GM23248 (cell line): ENCODE results near the gene ZBTB9. TPM values are rescaled to one million over a fixed set of nuclear protein-coding genes. Genes with fewer than 3 reads are reported as not detected.
A peak's percentile ranks its signal among the peaks of the same experiment; 100 is the strongest.

Experiments used
- DNase-seq: peaks from one replicate; pipeline ENCODE4 v3.0.0-alpha.2; 2015
- H2AFZ ChIP-seq: fragments of 200-600 bp; sonication (generic); 2 replicates; pipeline ENCODE4 v1.6.1; 2016; ENCODE audit warnings: antibody characterized with exemption
- H3F3A ChIP-seq: fragments of 200-600 bp; sonication (generic); 2 replicates; pipeline ENCODE4 v1.6.1; 2016; ENCODE audit warnings: mild to moderate bottlenecking, antibody characterized with exemption, mixed run types; ENCODE audit not compliant: insufficient read depth
- H3K27ac ChIP-seq: fragments of 200-600 bp; sonication (generic); 2 replicates; pipeline ENCODE4 v1.5.1; 2016; ENCODE audit warnings: mild to moderate bottlenecking
- H3K27me3 ChIP-seq: fragments of 200-600 bp; sonication (generic); replicated peaks from 2 replicates; pipeline ENCODE4 v1.6.1; 2016; ENCODE audit warnings: mild to moderate bottlenecking; ENCODE audit not compliant: insufficient read depth
- H3K36me3 ChIP-seq: fragments of 200-600 bp; sonication (generic); 2 replicates; pipeline ENCODE4 v1.6.1; 2016; ENCODE audit warnings: low read depth, mild to moderate bottlenecking
- H3K4me1 ChIP-seq: fragments of 200-600 bp; sonication (generic); 2 replicates; pipeline ENCODE4 v1.6.1; 2016; ENCODE audit warnings: mild to moderate bottlenecking; ENCODE audit not compliant: insufficient read depth
- H3K4me2 ChIP-seq: fragments of 200-600 bp; sonication (generic); one replicate; pipeline ENCODE4 v1.6.1; 2016; ENCODE audit warnings: mild to moderate bottlenecking; ENCODE audit not compliant: unreplicated experiment
- H3K4me3 ChIP-seq: fragments of 200-600 bp; sonication (generic); 2 replicates; pipeline ENCODE4 v1.5.1; 2016; ENCODE audit warnings: mild to moderate bottlenecking
- H3K79me2 ChIP-seq: fragments of 200-600 bp; sonication (generic); 2 replicates; pipeline ENCODE4 v1.6.1; 2016; ENCODE audit warnings: mild to moderate bottlenecking; ENCODE audit not compliant: insufficient read depth
- H3K9ac ChIP-seq: fragments of 200-600 bp; sonication (generic); 2 replicates; pipeline ENCODE4 v1.6.1; 2016; ENCODE audit warnings: mild to moderate bottlenecking
- H3K9me2 ChIP-seq: fragments of 200-600 bp; sonication (generic); 2 replicates; pipeline ENCODE4 v1.6.1; 2016; ENCODE audit warnings: mixed run types, mild to moderate bottlenecking, moderate library complexity; ENCODE audit not compliant: insufficient read depth
- H3K9me3 ChIP-seq: fragments of 200-600 bp; sonication (generic); one replicate; pipeline ENCODE4 v1.6.1; 2017; ENCODE audit warnings: low read depth
- H4K20me1 ChIP-seq: fragments of 200-600 bp; sonication (generic); 2 replicates; pipeline ENCODE4 v1.6.0; 2016; ENCODE audit not compliant: insufficient read depth
- EZH2 ChIP-seq: fragments of 200-600 bp; sonication (generic); IDR thresholded peaks from 2 replicates; pipeline ENCODE4 v1.6.1; 2018; ENCODE audit warnings: antibody characterized with exemption, mild to moderate bottlenecking; ENCODE audit not compliant: insufficient read depth, poor library complexity, severe bottlenecking
- EZH2phosphoT487 ChIP-seq: fragments of 200-600 bp; sonication (generic); IDR thresholded peaks from 2 replicates; pipeline ENCODE4 v1.6.1; 2018; ENCODE audit warnings: antibody characterized with exemption, moderate library complexity, mild to moderate bottlenecking, low read depth; ENCODE audit not compliant: insufficient read depth
- WGBS, 2 experiments: methylation state at CpG; one replicate each; pipeline ENCODE4 v1.1.6; 2015 to 2017; ENCODE audit warnings: low lambda C conversion rate in 2 of 2, low coverage in 1 of 2; ENCODE audit errors: missing lambda C conversion rate in 2 of 2; 5-methylcytosine and 5-hydroxymethylcytosine counted together
- in situ Hi-C: fragments of 300-500 bp; cut with MboI; formaldehyde crosslinking; loops from 2 replicates; pipeline ENCODE4 v1.15.0; 2020
- polyA plus RNA-seq: library from polyadenylated mRNA; unstranded; fragments of >200 nt; fragmentation: Nextera tagmentation; extraction: Ambion mirVana; gene quantifications from 2 replicates; pipeline ENCODE4 v1.2.1, GENCODE V29; 2016
- total RNA-seq: library from RNA; depleted of rRNA; stranded (reverse); fragments of >200 nt; shearing (Covaris generic); gene quantifications from 2 replicates; pipeline ENCODE4 v1.2.3, GENCODE V29; 2014

Gene ZBTB9
- total and polyA plus RNA-seq, 2 experiments from 2014 or later, result 3.5 to 7.0 TPM

DNA sequence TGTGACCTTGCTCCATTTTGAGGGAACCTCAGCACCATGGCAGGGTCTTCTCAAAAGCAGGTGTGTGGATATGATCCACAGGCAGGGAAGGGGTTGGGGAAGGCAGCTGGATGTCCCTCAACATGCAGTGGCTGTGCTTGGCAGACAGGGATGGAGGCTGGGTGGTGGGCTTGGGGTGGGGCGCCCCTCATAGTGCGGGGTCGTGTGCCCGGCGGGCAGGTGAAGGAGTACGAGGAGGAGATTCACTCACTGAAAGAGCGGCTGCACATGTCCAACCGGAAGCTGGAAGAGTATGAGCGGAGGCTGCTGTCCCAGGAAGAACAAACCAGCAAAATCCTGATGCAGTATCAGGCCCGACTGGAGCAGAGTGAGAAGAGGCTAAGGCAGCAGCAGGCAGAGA lies 8.0 kb upstream of the ZBTB9 start:
- Histone ChIP-seq H3K4me2 (no peak overlapping the region), H4K20me1 (no peaks in the 10 kb centered on the region), H3K4me3 (no peak overlapping the region), H2AFZ (no peak overlapping the region), H3K9me2 (no peaks in the 10 kb centered on the region), H3K4me1 (no peaks in the 10 kb centered on the region), H3K36me3 (no peaks in the 10 kb centered on the region), H3K9ac (no peak overlapping the region), H3F3A (peaks cover 15% of the 10 kb centered on the region), H3K9me3 (no peaks in the 10 kb centered on the region), H3K27me3 (no peaks in the 10 kb centered on the region), H3K79me2 (no peaks in the 10 kb centered on the region), H3K27ac (no peak overlapping the region)
- DNase-seq, result no peak
- TF ChIP-seq EZH2, result no peak
- no peak for TF ChIP-seq EZH2phosphoT487
- in situ Hi-C loops, result no loop called here
- WGBS, 2 experiments, result 94% methylated on average over 10 of the region's 10 CpGs

DNA sequence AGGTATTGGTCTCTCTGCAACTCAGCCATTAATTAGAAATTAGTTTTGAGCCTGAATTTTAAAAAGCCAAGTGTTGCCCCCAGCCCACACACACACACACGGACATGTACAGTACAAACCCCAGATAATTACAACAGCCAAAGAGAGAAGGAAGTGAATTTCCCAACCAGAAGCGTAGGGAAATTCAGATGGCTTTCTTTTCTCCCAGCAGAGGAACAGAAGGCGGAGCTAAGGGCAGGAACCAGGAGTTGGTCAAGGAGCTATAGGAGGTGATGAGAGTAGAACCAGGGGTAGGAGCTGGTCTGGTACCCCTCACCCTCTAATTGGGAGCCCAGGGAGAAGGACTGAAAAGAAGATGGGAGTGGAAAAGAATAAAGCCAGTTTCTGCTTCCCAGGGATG lies 3.9 kb upstream of the ZBTB9 start:
- Histone ChIP-seq H3K36me3 (no peaks in the 10 kb centered on the region), H4K20me1 (no peaks in the 10 kb centered on the region), H3K27me3 (no peaks in the 10 kb centered on the region), H3K9ac (no peak overlapping the region), H2AFZ (no peak overlapping the region), H3K4me3 (no peak overlapping the region), H3K79me2 (peaks cover 15% of the 10 kb centered on the region), H3K4me2 (no peak overlapping the region), H3K9me2 (no peaks in the 10 kb centered on the region), H3K9me3 (no peaks in the 10 kb centered on the region), H3K27ac (no peak overlapping the region), H3K4me1 (peaks cover 4% of the 10 kb centered on the region; the same call in 1 of the 2 replicates), H3F3A (peaks cover 15% of the 10 kb centered on the region)
- 66 to 81% methylated on average over 3 of the region's 3 CpGs for WGBS, 2 experiments
- TF ChIP-seq EZH2 (no peak), EZH2phosphoT487 (no peak)
- DNase-seq, result no peak
- in situ Hi-C loops, result no loop called here

DNA sequence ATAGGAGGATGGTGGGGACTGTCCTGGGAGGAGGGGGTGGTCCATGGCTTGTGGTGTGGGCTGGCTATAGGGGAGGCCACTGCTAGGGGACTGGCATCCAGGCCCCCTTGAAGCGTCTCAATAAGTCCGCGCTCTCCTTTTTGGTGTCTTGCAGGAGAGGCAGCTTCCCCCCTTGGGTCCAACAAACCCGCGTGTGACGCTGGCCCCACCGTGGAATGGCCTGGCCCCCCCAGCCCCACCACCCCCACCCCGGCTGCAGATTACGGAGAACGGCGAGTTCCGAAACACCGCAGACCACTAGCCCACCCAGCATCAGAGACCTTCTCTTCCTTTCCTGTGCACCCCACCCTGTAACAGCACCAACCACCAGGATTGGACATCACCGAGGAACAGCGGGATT lies 2.8 kb upstream of the ZBTB9 start:
- 90 to 94% methylated on average over 12 to 15 of the region's 15 CpGs for WGBS, 2 experiments
- DNase-seq, result no peak
- H3K36me3 ChIP-seq, result no peaks in the 10 kb centered on the region
- in situ Hi-C loops, result no loop called here
- H3K9ac ChIP-seq, result no peak overlapping the region
- H3K27ac ChIP-seq, result no peak overlapping the region
- H3K4me2 ChIP-seq, result no peak overlapping the region
- no peaks in the 10 kb centered on the region for H3K27me3 ChIP-seq
- no peak overlapping the region for H2AFZ ChIP-seq
- no peak overlapping the region for H3K4me3 ChIP-seq
- no peaks in the 10 kb centered on the region for H3K9me3 ChIP-seq
- peaks cover 15% of the 10 kb centered on the region for H3F3A ChIP-seq
- H3K4me1 ChIP-seq, result peaks cover 4% of the 10 kb centered on the region; the same call in 1 of the 2 replicates
- TF ChIP-seq EZH2, result no peak
- TF ChIP-seq EZH2phosphoT487, result no peak
- H3K9me2 ChIP-seq, result no peaks in the 10 kb centered on the region
- no peaks in the 10 kb centered on the region for H4K20me1 ChIP-seq
- H3K79me2 ChIP-seq, result peaks cover 26% of the 10 kb centered on the region

DNA sequence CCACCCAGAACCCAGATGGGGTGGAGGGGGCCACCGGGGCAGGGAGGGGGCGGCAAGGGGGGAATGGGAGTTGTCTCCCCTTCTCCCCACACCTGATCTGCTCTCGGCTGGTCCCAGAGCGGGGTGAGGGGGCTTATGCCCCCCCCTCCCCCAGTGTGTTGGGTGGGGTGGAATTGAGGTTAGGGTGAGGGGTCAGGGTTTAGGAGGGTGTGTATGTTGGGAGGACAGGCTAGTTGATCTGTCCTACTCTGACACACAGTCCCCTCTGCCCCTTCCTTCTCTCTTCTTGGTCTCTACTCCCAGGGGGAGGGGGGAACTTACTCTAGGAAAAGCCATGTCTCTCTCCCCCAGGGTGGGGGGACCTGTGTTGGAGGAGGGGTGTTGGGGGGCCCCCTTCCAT lies 1.9 kb upstream of the ZBTB9 start:
- H3K9me2 ChIP-seq, result no peaks in the 10 kb centered on the region
- H2AFZ ChIP-seq, result no peak overlapping the region
- 79% methylated on average over 4 of the region's 4 CpGs; no CpG with 5 or more reads in 1 of the 2 experiments for WGBS, 2 experiments
- peaks cover 15% of the 10 kb centered on the region for H3F3A ChIP-seq
- H3K4me2 ChIP-seq, result no peak overlapping the region
- peaks cover 4% of the 10 kb centered on the region; the same call in 1 of the 2 replicates for H3K4me1 ChIP-seq
- in situ Hi-C loops, result no loop called here
- peaks cover 26% of the 10 kb centered on the region for H3K79me2 ChIP-seq
- no peaks in the 10 kb centered on the region for H3K9me3 ChIP-seq
- no peaks in the 10 kb centered on the region for H3K36me3 ChIP-seq
- no peak for DNase-seq
- TF ChIP-seq EZH2phosphoT487 (no peak), EZH2 (no peak)
- H3K4me3 ChIP-seq, result no peak overlapping the region
- no peak overlapping the region for H3K27ac ChIP-seq
- H4K20me1 ChIP-seq, result no peaks in the 10 kb centered on the region
- no peaks in the 10 kb centered on the region for H3K27me3 ChIP-seq
- H3K9ac ChIP-seq, result no peak overlapping the region

DNA sequence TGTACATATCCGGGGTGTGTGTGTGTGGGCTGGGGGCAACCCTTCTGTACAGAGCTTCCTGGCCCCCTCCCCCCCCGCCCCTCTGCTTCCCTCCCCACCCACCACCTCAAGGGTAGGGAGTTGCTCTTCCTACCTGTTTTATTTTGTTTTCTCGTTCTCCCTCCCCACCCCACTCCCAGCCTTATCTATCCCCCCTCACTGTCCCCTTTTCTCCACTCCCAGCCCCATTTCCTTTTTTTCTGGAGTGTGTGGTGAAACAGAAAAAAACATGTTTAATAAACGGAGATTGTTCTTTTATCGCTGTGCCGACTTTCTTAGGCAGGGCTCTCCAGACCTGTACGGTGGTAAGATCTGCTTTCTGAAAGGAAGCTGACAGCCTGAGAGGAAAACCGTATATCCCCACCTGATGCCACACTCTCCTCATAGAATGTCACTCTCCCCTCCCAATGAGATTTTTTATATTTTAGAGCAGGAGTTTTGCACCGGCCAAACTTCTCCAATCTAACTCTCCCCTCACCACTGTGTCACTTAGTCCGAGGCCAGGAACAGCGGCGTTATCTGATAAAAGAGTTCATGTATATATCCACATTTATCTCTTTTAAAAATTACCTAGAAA lies 875 bp upstream of the ZBTB9 start:
- Histone ChIP-seq H3K4me3 (peak overlapping the region; percentile 87), H3K9me2 (no peaks in the 10 kb centered on the region), H3K27me3 (no peaks in the 10 kb centered on the region), H3K79me2 (peaks cover 26% of the 10 kb centered on the region), H3K36me3 (no peaks in the 10 kb centered on the region), H3K9ac (peak overlapping the region; percentile 84), H3K4me1 (peaks cover 4% of the 10 kb centered on the region; the same call in 1 of the 2 replicates), H3K9me3 (no peaks in the 10 kb centered on the region), H3K4me2 (peak overlapping the region; percentile 98), H3F3A (peaks cover 15% of the 10 kb centered on the region), H3K27ac (peak overlapping the region; percentile 10), H2AFZ (peak overlapping the region; percentile 83), H4K20me1 (no peaks in the 10 kb centered on the region)
- 6 to 10% methylated on average over 10 to 12 of the region's 12 CpGs for WGBS, 2 experiments
- DNase-seq, result peak; percentile 28
- in situ Hi-C loops, result no loop called here
- TF ChIP-seq EZH2phosphoT487 (no peak), EZH2 (no peak)
